Fibroblast of upper back skin (primary cell): ENCODE measurements around the gene COL27A1.
"Not testable (repeated sequence)": the region's sequence is repeated elsewhere in the genome, so short reads cannot be mapped to it uniquely, and the experiment has no call there.

ENCODE experiments used
- DNase-seq: peaks from one replicate; pipeline ENCODE4 v3.0.0-alpha.2; 2013

Gene COL27A1

DNA sequence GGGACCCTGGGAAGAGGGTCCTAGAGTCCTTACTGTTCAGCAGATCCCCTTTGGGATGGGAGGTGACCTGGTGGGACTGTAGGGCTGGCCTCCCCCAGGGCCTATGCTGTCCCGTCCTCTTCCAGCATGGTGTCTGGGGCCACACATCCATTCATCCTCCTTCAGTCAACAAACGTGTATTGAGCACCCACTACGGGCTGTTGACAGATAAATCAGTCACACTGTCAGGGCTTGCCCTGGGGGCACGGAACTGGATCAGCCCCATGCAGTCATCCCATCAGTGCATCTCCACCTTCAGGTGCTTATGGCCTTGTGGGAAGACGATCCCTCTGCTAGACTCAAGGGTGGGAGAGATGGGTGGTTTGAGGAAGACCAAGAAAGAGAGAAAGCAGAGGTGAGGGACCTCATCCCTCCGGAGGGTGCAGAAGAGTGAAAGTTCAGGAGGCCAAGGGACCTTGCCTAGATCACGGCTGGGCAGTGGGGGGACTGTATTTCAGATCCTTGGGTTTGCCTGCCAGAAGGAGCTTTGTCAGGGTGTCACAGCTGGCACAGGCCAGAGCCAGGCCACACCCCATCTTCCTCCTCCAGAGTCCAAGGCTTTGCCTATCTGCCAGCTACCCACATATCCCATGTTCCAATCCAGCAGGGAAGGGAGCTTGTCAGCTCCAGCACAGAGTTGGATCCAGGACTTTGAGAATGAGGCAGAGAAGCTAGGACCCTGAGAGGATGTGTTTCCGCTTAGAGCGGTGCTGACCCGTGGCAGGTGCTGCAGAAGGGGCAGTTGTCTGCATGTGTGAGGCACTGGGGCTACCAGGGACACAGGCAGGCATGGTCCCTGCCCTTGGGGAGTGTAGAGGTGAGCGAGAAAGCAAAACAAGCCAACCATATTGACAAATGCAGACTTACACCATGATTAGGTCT lies 30.5 kb downstream of the COL27A1 start:
- no peak for DNase-seq

DNA sequence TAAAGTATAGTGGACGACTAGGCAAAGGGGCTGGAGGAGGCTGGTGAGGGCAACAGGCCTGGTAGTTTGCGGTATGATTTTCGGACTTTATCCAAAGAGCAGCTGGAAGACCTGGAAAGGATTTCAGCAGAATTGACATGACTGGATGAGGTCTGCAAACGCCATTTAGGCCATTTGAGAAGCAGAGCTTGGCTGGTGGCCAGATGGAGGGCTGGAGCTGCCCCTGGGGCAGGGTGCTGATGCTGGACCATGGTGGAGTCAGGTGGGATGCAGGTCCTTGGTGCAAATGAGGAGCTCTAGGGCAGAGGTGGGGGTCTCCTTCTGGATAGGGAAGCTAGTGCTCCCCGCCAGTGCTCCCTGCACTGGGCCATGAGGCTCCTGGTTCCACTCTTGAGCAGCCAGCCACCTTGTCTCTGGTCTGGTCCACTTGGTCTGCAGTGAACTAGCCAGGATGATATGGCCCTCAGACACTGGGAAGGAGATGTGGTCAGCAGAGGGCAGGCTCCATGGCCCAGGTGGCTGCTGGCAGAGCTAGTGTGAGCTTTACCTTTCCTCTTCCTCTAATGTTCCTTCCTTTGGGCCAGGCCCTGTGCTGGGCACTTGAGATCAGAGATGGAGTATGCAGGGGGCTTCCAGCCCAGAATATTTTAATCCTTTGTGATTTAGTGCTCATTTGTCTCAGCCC lies 31.4 kb downstream of the COL27A1 start:
- no peak for DNase-seq

DNA sequence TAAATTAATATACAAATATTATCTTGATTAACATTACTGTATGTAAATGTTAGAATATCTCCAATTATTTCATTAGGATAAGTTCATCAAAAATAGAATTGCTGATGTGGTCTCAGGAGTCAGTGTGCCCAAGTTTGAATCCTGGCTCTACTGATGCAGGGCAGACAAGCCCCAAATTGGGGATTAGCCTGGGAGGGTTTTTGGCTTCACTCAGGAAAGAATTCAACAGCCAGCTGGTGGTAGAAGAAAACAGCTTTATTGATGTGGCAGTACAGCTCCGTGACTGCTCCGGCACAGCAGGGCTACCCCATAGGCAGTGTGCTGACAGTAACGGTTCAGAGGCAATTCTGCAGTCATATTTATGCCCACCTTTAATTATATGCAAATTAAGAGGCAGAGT lies 32.5 kb downstream of the COL27A1 start:
- DNase-seq, result no peak

DNA sequence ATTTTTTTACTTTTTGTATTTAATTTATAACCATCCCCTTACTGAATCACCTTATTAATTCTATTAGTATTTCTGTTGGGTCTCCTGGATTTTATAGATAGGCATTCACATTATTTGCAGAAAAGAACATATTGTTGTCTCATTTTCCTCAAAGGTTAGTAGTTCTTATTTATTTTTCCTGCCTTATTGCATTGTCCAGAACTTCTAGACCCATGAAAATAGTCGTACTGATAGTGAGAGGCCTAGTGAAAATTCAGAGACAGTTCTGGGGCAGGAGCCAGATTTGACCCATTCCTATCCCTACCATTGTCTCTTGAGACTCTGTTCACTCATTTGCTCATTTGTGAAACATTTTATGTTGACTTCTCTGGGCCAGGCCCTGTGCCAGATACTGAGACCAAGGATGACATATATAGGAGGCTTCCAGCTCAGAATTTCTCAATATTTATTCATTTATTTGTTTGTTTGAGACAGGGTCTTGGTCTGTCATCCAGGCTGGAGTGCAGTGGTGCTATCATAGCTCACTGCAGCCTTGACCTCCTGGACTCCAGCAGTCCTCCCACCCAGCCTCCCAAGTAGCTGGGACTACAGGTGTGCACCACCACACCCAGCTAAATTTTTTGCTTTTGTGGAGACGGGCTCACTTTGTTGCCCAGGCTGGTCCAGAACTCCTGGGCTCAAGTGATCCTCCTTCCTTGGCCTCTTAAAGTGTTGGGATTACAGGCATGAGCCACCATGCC lies 34.7 kb downstream of the COL27A1 start:
- no peak for DNase-seq

DNA sequence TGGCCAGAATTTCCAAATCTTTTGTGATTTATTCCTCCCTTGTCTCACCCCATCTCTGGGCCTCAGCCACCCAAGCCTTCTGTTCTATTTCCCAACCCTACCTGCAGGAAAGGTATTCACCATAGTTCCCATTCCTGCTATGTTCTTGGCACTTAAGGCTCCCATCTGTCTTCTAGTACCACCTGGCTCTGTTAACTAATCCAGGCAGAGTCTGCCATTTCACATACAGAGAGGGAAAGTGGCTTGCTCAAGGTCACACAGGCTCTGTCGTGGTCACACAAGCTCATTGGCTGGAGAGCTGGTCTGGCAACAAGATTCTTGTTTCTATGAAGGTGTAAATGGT lies 35.2 kb downstream of the COL27A1 start:
- no peak for DNase-seq

DNA sequence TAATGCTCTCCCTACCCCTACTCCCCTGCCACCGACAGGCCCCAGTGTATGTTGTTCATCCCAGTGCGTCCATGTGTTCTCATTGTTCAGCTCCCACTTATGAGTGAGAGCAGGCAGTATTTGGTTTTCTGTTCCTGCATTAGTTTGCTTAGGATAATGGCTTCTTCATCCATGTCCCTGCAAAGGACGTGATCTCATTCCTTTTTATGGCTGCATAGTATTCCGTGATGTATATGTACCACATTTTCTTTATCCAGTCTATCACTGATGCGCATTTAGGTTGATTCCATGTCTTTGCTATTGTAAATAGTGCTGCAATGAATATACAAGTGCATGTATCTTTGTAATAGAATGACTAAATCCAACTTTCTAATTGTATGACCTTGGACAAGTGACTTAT lies 36.1 kb downstream of the COL27A1 start:
- not testable (repeated sequence) for DNase-seq

DNA sequence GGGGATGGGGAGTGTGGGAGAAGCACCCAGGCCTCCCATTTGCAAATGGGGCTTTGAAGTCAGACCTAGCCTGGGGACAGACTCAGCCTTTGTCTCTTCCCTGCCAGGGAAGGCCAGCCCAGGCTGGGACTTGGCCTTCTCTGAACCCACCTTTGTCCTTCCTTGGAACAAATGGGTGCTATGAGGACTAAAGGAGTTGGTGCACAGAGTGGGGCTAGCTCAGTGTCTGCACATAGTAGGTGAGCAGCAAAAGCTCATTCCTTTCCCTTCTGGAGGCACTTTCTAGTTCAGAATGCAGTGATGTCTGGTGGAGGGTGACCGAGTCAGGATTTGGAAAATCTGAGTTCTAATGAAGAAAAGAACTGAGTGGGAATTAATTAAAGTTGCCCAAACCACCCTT lies 37.2 kb downstream of the COL27A1 start:
- no peak for DNase-seq

DNA sequence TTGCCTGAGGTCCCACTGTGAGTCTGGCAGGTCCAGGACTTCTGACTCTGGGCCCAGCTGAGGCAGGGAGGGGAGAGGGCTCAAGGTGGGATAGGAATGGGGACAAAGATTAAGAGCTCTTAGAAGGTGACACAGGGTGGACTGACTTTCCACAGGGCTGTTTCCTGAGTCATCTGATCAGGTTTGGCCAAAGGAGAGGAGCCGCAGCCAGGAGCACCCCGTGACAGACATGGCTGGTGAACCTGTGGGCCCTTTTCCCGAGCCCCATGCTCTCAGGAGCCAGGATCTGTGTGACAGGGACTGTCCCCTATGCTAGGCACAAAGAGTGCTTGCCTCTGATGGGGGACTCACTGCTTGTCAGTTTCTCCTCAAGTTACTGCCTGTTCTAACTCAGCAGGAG lies 37.8 kb downstream of the COL27A1 start:
- no peak for DNase-seq

DNA sequence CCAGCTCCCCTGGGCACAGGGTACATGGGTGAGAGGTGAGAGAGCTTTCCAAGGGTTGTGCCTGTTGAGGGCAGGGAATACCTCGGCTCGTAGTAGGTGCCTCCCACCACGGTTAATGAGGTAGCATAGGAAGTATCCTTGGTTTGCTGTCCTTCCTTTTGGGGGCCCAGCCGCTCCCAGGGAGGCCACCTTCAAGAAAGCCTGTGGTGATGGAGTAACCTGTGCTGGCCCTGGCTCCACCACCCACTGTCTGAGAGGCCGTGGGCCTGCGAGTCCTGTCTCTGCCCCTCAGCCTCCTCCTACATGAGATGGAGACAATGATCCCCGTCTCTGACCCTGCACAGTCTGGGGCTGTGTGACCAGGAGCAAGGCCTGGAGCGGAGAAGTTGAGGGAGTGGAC lies 40.8 kb downstream of the COL27A1 start:
- DNase-seq, result no peak

DNA sequence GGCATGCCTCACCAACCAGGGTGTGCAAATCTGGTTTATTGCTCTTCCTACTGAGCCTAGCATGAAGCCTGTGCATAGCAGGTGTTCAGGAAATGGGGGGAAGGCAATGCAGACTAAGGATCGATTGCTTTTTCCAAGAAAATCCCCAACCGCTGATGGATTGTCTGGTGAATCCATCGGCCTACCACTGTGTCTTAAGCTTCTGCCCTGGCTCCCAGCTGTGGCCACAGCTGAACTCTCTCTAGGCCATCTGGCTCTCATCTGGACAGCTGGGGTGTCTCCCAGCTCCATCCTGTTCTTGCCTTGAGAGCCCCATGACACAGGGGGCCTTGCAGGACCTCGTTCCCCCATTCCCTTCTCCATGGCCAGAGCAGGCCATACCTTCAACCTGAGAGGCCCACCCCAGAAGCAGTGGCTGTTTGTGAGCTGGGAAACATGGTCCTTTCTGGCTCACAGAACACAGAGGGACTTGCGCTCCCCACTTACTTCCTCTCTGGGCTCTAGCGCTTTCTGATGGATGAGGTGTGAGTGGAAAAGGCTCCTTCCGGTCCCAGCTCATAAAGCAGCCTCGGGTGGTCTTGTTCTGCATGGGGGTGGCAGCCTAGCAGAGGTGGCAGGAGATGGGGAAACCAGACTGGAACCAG lies 41.8 kb downstream of the COL27A1 start:
- no peak for DNase-seq

DNA sequence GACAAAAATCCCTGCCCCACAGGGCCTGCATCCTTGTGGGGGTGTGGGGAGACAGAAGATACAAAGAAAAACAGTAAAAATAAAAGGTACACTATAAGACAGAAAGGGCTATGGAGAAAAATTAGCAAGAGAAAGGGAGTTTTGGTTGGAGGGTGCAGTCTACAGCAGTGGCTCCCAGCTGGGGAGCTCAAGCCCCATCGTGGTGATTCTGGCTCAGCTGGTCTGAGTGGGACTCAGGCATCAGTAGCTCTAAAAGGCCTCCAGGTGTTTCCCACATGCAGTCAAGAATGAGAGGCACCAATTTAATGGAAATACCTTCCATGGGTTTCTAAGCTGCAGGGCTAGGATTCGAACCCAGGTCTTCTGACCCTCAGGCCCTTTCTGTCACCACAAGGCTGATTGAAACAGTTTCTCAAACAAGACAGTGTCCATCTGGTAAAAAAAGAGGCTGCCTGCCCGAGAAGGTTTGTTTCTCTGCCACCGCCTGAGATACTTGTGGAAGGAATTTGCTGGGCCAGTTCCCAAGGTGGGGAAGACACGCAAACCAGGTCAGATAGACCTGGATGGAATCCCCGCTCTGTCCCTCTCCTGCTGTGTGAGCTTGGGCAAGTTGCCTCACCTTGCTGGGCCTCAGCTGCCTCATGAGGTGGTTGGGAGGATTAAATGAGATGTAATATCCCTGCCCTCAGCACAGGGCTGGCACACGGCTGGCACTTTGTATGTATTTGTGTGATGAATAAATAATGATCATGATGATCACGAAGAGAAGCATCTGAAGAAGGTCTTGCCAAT lies 43.1 kb downstream of the COL27A1 start:
- DNase-seq, result no peak

DNA sequence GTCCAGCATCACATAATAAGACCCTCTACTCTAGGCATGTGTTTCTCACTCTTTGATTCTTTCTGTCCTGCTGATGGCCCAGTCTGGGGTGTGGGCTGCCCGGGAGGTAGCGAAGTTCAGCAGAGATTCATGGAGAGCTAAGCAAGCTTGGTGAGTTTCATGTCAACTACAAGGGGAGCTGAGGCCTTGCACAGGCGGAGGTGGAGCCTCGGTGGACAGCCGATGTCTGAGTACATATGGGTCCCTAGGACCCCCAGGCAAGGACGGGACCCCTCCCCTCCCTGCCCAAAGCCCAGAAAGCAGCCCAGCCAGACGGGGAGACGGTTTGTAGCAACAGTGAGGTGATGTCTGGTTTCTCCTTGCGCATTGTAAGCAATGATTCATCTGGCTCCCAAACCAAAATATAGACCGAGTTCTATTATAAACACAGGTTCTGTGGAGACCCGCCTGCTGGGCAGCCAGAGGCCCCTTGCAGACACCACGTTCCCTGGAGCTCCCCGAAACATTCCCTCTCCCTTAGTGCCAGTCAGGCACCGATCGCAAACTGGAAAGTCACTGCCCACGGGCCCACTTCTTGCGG lies 45.5 kb downstream of the COL27A1 start:
- no peak for DNase-seq

DNA sequence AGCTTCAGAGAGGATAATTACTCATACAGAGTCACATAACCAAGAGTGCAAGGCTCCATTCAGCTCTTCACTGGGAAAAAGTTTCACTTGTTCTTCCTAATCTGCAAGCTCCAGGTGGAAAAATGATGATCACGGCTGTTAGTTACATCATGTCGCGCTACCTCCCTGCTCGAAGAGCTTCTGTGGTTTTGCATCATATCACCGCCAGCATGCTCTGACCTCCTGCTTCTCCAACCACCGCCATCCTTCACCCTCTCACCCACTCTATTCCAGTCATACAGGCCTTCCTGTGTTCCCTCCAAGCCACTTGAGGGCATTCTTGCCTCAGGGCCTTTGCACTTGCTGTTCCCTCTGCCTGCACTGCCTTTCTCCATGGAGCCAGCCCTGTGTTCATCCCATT lies 47.1 kb downstream of the COL27A1 start:
- DNase-seq, result no peak

DNA sequence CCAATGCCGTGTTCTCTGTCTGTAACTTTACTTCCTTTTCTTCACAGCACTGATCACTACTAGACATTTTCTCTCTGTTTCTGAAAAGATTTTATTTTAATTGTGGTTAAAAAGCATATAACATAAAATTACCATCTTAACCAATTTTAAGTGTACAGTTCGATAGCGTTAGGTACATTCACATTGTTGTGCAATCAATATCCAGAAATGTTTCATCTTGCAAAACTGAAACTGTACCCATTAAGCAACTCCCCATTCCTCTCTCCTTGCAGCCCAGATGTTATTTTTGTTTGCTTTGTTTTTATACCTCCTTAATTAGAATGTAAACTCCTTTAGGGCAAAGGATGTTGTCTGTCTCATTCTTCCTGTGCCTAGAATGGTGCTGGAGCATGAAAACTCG lies 47.5 kb downstream of the COL27A1 start:
- no peak for DNase-seq

DNA sequence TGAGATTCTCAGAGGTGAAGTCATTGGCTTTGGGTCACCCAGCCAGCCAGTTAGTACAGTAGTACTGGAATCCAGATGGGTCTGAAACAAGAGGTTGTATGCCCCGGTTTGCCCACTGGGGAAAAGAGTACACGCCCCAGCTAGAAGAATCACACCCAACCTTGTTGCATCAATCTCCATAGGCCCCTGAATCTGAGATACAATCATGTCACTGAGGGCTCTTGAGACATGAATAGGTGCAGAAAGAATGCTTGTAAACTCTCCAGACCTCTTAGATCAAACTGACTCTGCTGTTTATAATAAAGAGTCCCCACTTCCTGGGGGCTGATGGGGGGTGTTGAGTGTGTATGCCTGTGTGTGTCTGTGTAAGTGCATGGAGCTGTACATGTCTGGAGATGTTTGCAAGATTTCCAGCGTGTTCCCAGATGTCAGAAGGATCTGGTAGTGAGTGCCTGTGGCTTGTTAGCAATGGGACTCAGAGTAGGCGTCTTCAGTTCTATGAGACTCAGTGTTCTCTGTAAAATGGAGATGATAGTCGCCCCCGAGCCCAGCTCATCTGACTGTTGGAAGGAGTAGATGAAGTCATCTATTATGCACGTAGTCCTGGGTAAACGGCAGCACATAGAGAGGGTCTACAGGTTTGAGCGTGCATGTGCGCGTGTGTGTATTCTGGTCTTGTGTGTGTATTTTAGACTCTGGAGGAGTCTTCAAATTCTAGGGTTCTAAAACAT lies 48.2 kb downstream of the COL27A1 start:
- peak; percentile 48 for DNase-seq

DNA sequence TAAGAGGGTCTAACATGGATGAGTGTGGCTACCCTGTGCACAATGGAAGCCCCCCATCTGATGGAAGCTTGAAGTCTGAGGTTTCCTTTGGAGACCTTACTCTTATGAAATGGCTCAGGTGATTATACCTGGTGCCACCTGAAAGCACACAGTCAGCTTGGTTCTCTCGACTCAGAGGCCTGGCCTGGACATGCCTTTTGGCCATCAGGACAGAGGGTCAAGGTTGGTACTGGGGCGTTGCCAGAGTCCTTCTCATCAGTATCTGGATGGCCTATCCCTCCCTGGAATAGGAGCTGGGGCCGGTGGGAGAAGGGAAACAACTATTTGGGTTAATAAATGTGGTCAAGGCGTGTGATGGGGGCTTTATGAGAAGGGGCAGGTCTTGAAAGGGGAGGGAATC lies 48.9 kb downstream of the COL27A1 start:
- no peak for DNase-seq

DNA sequence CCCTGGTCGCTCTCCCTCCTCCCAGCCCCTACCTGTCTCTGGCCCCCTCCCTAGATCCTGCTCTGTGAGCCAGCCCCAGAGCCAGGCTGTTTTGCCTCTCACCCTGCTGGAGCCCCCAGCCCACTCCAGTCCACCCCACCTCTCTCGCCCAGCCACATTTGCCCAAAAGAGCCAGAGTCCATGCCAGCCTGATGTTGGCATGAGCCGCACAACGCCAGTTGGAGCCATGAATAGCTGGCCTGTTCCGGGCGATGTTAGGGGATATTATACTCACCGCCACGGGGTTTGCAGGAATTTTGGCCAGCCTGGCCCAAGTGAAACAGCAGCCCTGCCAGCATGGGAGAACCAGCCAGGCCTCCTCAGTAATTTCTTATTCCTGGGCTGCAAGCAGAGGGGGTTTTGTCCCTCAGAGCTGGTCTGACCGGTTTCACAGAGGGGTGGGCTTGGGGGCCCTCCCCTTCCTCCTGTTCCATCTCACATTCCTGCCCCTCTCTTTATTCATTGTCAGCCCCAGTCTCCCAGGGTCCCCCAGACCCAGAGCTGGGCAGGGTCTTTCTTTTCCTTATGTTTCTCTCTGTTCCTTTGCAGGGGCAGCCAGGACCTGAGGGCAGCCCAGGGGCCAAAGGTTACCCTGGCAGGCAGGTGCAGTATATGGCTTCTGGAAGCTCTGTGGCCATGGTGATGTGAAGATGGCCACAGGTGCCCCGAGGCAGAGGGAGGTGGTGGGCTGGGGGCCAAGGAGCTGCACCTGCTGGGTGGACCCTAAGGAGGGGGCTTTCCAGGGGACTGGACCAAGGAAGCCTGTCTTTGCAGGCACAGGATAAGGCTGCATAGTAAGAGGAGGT lies 50.1 kb downstream of the COL27A1 start:
- no peak for DNase-seq

DNA sequence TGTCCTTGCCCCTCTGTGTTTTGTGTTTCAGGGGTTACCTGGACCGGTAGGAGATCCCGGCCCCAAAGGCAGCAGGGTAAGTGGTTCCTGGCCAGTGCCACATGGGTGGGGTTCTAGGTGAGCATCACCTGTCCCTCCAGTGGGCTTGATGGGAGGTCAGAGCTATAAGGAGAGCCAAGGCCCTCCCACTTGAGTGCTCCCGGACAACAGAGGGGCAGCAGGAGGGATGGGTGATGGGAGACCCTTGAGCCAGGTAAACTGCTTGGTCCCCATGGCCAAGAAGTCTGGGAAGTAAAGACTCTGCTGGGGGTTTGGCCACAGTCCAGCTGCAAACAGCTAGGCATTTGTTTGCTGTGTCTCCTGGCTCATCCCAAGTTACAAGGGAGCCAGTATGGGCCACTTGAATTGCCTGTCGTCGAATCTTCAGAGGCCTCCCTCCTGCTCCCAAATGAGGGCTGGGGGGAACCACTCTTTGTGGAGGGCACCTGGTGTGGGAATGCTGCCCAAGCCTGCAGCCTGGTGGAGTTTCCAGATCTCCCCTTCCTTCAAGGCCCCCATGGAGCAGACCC lies 51.0 kb downstream of the COL27A1 start:
- DNase-seq, result no peak

DNA sequence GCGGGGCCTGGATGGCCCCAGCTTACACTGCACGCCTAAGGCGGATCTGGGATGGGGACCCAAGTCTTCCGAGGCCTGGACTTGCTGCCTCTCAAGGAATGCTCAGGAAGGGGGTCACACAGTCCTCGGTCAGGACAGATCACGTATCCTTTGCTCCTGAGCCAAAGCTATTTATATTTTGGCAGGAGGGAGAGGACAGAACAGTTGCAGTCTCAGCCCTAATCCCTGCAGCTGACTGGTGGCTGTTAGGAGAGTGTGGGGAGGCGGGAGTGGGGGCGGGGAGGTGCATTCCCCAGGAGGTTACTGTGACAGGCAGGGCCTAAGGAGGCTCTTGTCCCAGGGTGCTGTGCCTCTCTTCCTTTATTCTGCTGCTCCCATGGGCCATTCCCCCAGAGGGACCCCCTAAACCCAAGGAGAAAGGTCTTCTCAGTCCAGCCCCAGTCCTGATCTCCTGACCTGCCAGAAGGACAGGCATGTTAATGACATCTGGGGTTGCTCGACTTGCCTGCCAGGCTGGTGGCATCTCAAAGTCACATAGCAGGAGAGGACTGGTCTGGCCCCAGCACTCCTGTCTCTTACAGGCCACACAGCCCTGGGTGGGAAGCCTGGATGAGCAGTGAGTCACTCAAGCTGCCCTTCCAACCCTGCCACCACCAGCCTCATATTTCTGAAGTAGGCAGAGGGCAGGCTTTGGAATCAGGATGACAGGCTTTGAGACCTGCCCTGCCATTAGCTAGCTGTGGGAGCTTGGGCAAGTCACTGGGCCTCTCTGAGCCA lies 51.9 kb downstream of the COL27A1 start:
- peak; percentile 22 for DNase-seq
